MM.1S (cell line): ENCODE measurements around the gene VIM.

Source experiments
- DNase-seq: peaks from one replicate; pipeline ENCODE4 v3.0.0-alpha.2; 2015
- H2AFZ ChIP-seq: fragments of 300-600 bp; sonication (generic); 2 replicates; pipeline ENCODE4 v1.6.0; 2016; ENCODE audit warnings: antibody characterized with exemption, low read length
- H3F3A ChIP-seq: fragments of 300-600 bp; sonication (generic); 2 replicates; pipeline ENCODE4 v1.6.1; 2016; ENCODE audit warnings: mild to moderate bottlenecking, antibody characterized with exemption, low read length, moderate library complexity, mixed read lengths; ENCODE audit not compliant: insufficient read depth
- H3K27ac ChIP-seq: fragments of 300-600 bp; sonication (generic); 2 replicates; pipeline ENCODE4 v1.5.1; 2016; ENCODE audit warnings: mild to moderate bottlenecking, low read length
- H3K27me3 ChIP-seq: fragments of 300-600 bp; sonication (generic); replicated peaks from 2 replicates; pipeline ENCODE4 v1.6.0; 2016; ENCODE audit warnings: low read length; ENCODE audit not compliant: insufficient read depth
- H3K36me3 ChIP-seq: fragments of 300-600 bp; sonication (generic); replicated peaks from 2 replicates; pipeline ENCODE4 v1.6.1; 2016; ENCODE audit warnings: mild to moderate bottlenecking, low read length, mixed read lengths; ENCODE audit not compliant: insufficient read depth
- H3K4me1 ChIP-seq: fragments of 300-600 bp; sonication (generic); 2 replicates; pipeline ENCODE4 v1.6.1; 2016; ENCODE audit warnings: low read length, mixed read lengths
- H3K4me2 ChIP-seq: fragments of 300-600 bp; sonication (generic); 2 replicates; pipeline ENCODE4 v1.6.0; 2016; ENCODE audit warnings: low read depth, low read length
- H3K4me3 ChIP-seq: fragments of 300-600 bp; sonication (generic); 2 replicates; pipeline ENCODE4 v1.5.1; 2016; ENCODE audit warnings: low read length, mixed read lengths
- H3K79me2 ChIP-seq: fragments of 300-600 bp; sonication (generic); 2 replicates; pipeline ENCODE4 v1.6.1; 2016; ENCODE audit warnings: mixed run types, low read length, mixed read lengths
- H3K9ac ChIP-seq: fragments of 300-600 bp; sonication (generic); 2 replicates; pipeline ENCODE4 v1.6.1; 2016; ENCODE audit warnings: low read length, mixed read lengths
- H3K9me2 ChIP-seq: fragments of 300-600 bp; sonication (generic); replicated peaks from 2 replicates; pipeline ENCODE4 v1.6.1; 2016; ENCODE audit warnings: mild to moderate bottlenecking, low read length, mixed read lengths; ENCODE audit not compliant: insufficient read depth
- H3K9me3 ChIP-seq: fragments of 300-600 bp; sonication (generic); replicated peaks from 2 replicates; pipeline ENCODE4 v1.6.1; 2016; ENCODE audit warnings: mild to moderate bottlenecking, low read length, mixed read lengths; ENCODE audit not compliant: insufficient read depth
- H4K20me1 ChIP-seq: fragments of 300-600 bp; sonication (generic); 2 replicates; pipeline ENCODE4 v1.6.1; 2016; ENCODE audit warnings: mild to moderate bottlenecking, low read length, moderate library complexity, mixed read lengths; ENCODE audit not compliant: insufficient read depth
- CTCF ChIP-seq: fragments of 300-600 bp; sonication (generic); IDR thresholded peaks from 2 replicates; pipeline ENCODE4 v1.5.1; 2016; ENCODE audit warnings: antibody characterized with exemption, low read length, mixed read lengths
- EZH2 ChIP-seq: fragments of 300-600 bp; sonication (generic); optimal IDR thresholded peaks from 2 replicates; pipeline ENCODE3; 2017; ENCODE audit warnings: low read depth, mild to moderate bottlenecking, antibody characterized with exemption, low read length, mixed read lengths
- EZH2phosphoT487 ChIP-seq: fragments of 300-600 bp; sonication (generic); IDR thresholded peaks from 2 replicates; pipeline ENCODE4 v1.6.1; 2018; ENCODE audit warnings: antibody characterized with exemption, low read length

Gene VIM

GRCh38 chr10:17226891-17227303 lies 1.1 kb upstream of the VIM start:
- Histone ChIP-seq H3K27me3 (no peaks in the 10 kb centered on the region), H3K9ac (peak overlapping the region; percentile 90; the same call in 1 of the 2 replicates), H3K79me2 (peaks cover 22% of the 10 kb centered on the region; the same call in 1 of the 2 replicates), H3F3A (peaks cover 42% of the 10 kb centered on the region), H3K4me2 (peak overlapping the region; percentile 82), H2AFZ (peak overlapping the region; percentile 32; the same call in 1 of the 2 replicates), H3K36me3 (no peaks in the 10 kb centered on the region), H4K20me1 (no peaks in the 10 kb centered on the region), H3K4me3 (peak overlapping the region; percentile 79), H3K4me1 (peaks cover 16% of the 10 kb centered on the region), H3K9me3 (no peaks in the 10 kb centered on the region), H3K27ac (peak overlapping the region; percentile 83; the same call in 1 of the 2 replicates), H3K9me2 (no peaks in the 10 kb centered on the region)
- DNase-seq: no peak
- TF ChIP-seq EZH2phosphoT487 (no peak), CTCF (no peak), EZH2 (no peak)

- TF ChIP-seq EZH2 (no peak), CTCF (peak; percentile 64)
- peak overlapping the region; percentile 90 for H3K9ac ChIP-seq
- peaks cover 22% of the 10 kb centered on the region; the same call in 1 of the 2 replicates for H3K79me2 ChIP-seq
Observed at GRCh38 chr10:17227367-17228090, 512 bp upstream of the VIM start.

GRCh38 chr10:17229016-17229716 lies 1.1 kb downstream of the VIM start:
- Histone ChIP-seq H3K27me3 (no peaks in the 10 kb centered on the region), H3K9me2 (no peaks in the 10 kb centered on the region), H3K9me3 (no peaks in the 10 kb centered on the region), H2AFZ (peak overlapping the region; percentile 69), H3F3A (peaks cover 51% of the 10 kb centered on the region), H3K9ac (peak overlapping the region; percentile 90), H3K36me3 (no peaks in the 10 kb centered on the region), H4K20me1 (no peaks in the 10 kb centered on the region), H3K4me1 (peaks cover 24% of the 10 kb centered on the region), H3K79me2 (peaks cover 22% of the 10 kb centered on the region; the same call in 1 of the 2 replicates), H3K4me2 (peak overlapping the region; percentile 98), H3K4me3 (peak overlapping the region; percentile 79), H3K27ac (peak overlapping the region; percentile 97)
- TF ChIP-seq EZH2phosphoT487 (no peak), EZH2 (no peak), CTCF (no peak)
- peak; percentile 25 for DNase-seq

More at GRCh38 chr10:17227367-17228090, 512 bp upstream of the VIM start:
- H2AFZ ChIP-seq: peak overlapping the region; percentile 47
- H3K9me3 ChIP-seq: no peaks in the 10 kb centered on the region
- H3K4me1 ChIP-seq: peaks cover 22% of the 10 kb centered on the region
- no peaks in the 10 kb centered on the region for H3K9me2 ChIP-seq
- H3F3A ChIP-seq: peaks cover 48% of the 10 kb centered on the region
- H3K27me3 ChIP-seq: no peaks in the 10 kb centered on the region
- peak; percentile 41 for DNase-seq
- H3K4me2 ChIP-seq: peak overlapping the region; percentile 82
- H3K4me3 ChIP-seq: peak overlapping the region; percentile 79
- H3K36me3 ChIP-seq: no peaks in the 10 kb centered on the region
- peak overlapping the region; percentile 83; the same call in 1 of the 2 replicates for H3K27ac ChIP-seq
- no peaks in the 10 kb centered on the region for H4K20me1 ChIP-seq
